ENCODE results near the gene LRMDA. TPM values are rescaled to one million over a fixed set of nuclear protein-coding genes. Genes with fewer than 3 reads are reported as not detected.

The LRMDA gene
- total RNA-seq, 1 donor from 2014 or later, result 5.2 TPM

GRCh38 chr10:76444034-76444800 is 1012.8 kb downstream of the LRMDA start:
- H4K20me1 ChIP-seq (ENCODE audit: low read depth), result no peaks in the 10 kb centered on the region
- Mint-ChIP-seq H3K27me3 (ENCODE audit: insufficient read depth, low read depth) (peaks cover 4% of the 10 kb centered on the region), H3K4me3 (no peak overlapping the region), H3K9me3 (peaks cover 5% of the 10 kb centered on the region), H3K4me1 (peaks cover 10% of the 10 kb centered on the region), H3K36me3 (no peaks in the 10 kb centered on the region), H3K27ac (no peak overlapping the region)
- DNase-seq (ENCODE audit: low spot score), result no peak
- no peaks in the 10 kb centered on the region for H3K4me1 ChIP-seq
- no peaks in the 10 kb centered on the region for H3K27me3 ChIP-seq
- no peak overlapping the region for H2AFZ ChIP-seq (replicated peaks)
- H3K36me3 ChIP-seq, result no peaks in the 10 kb centered on the region
- H3K9ac ChIP-seq, result no peak overlapping the region
- H3F3A ChIP-seq (ENCODE audit: low read depth), result no peaks in the 10 kb centered on the region
- no peaks in the 10 kb centered on the region for H3K9me3 ChIP-seq (ENCODE audit: low read depth)
- H3K4me3 ChIP-seq, result no peak overlapping the region
- H3K27ac ChIP-seq, result no peak overlapping the region
- no peak for TF ChIP-seq EZH2phosphoT487 (IDR thresholded peaks at IDR 0.05)
- TF ChIP-seq EZH2 (IDR thresholded peaks at IDR 0.05), result no peak
- H3K4me2 ChIP-seq, result no peak overlapping the region
- H3K79me2 ChIP-seq (ENCODE audit: low read depth), result no peaks in the 10 kb centered on the region

GRCh38 chr10:76447578-76447977 is 1016.2 kb downstream of the LRMDA start:
- Histone ChIP-seq H3K27me3 (no peaks in the 10 kb centered on the region), H3K4me1 (no peaks in the 10 kb centered on the region), H2AFZ (replicated peaks) (no peak overlapping the region), H3F3A (ENCODE audit: low read depth) (no peaks in the 10 kb centered on the region), H3K36me3 (no peaks in the 10 kb centered on the region), H3K4me2 (no peak overlapping the region), H3K27ac (no peak overlapping the region), H3K9ac (no peak overlapping the region), H3K4me3 (no peak overlapping the region), H3K9me3 (ENCODE audit: low read depth) (no peaks in the 10 kb centered on the region), H4K20me1 (ENCODE audit: low read depth) (no peaks in the 10 kb centered on the region), H3K79me2 (ENCODE audit: low read depth) (no peaks in the 10 kb centered on the region)
- TF ChIP-seq EZH2 (IDR thresholded peaks at IDR 0.05), result no peak
- TF ChIP-seq EZH2phosphoT487 (IDR thresholded peaks at IDR 0.05), result no peak
- TF ChIP-seq CTCF (IDR thresholded peaks at IDR 0.05), result no peak
- Mint-ChIP-seq H3K27me3 (ENCODE audit: insufficient read depth, low read depth) (peaks cover 2% of the 10 kb centered on the region), H3K4me1 (peaks cover 10% of the 10 kb centered on the region), H3K36me3 (no peaks in the 10 kb centered on the region), H3K9me3 (no peaks in the 10 kb centered on the region), H3K27ac (no peak overlapping the region), H3K4me3 (no peak overlapping the region)
- no peak for DNase-seq (ENCODE audit: low spot score)

- peaks cover 3% of the 10 kb centered on the region for H3K36me3 Mint-ChIP-seq
- Histone ChIP-seq H3K79me2 (ENCODE audit: low read depth) (no peaks in the 10 kb centered on the region), H3K9me3 (ENCODE audit: low read depth) (no peaks in the 10 kb centered on the region), H3F3A (ENCODE audit: low read depth) (no peaks in the 10 kb centered on the region), H3K27me3 (no peaks in the 10 kb centered on the region), H3K36me3 (no peaks in the 10 kb centered on the region), H2AFZ (replicated peaks) (no peak overlapping the region), H3K4me3 (no peak overlapping the region), H3K27ac (no peak overlapping the region), H3K9ac (no peak overlapping the region), H3K4me1 (no peaks in the 10 kb centered on the region), H4K20me1 (ENCODE audit: low read depth) (no peaks in the 10 kb centered on the region), H3K4me2 (no peak overlapping the region)
- H3K27me3 Mint-ChIP-seq (ENCODE audit: insufficient read depth, low read depth), result no peaks in the 10 kb centered on the region
- no peak for TF ChIP-seq EZH2 (IDR thresholded peaks at IDR 0.05)
- TF ChIP-seq CTCF (IDR thresholded peaks at IDR 0.05), result no peak
- no peak for TF ChIP-seq EZH2phosphoT487 (IDR thresholded peaks at IDR 0.05)
- peaks cover 3% of the 10 kb centered on the region for H3K9me3 Mint-ChIP-seq
- no peak for DNase-seq (ENCODE audit: low spot score)
- no peak overlapping the region for H3K4me3 Mint-ChIP-seq
- no peak overlapping the region for H3K27ac Mint-ChIP-seq
- H3K4me1 Mint-ChIP-seq, result peaks cover 4% of the 10 kb centered on the region
Measured at GRCh38 chr10:76451911-76452310, 1020.5 kb downstream of the LRMDA start.

GRCh38 chr10:76453332-76453731 is 1021.9 kb downstream of the LRMDA start:
- Histone ChIP-seq H3K9ac (no peak overlapping the region), H3K79me2 (ENCODE audit: low read depth) (no peaks in the 10 kb centered on the region), H3K9me3 (ENCODE audit: low read depth) (no peaks in the 10 kb centered on the region), H3K4me1 (no peaks in the 10 kb centered on the region), H4K20me1 (ENCODE audit: low read depth) (no peaks in the 10 kb centered on the region), H3K27me3 (no peaks in the 10 kb centered on the region), H3K36me3 (no peaks in the 10 kb centered on the region), H3K4me3 (no peak overlapping the region), H2AFZ (replicated peaks) (no peak overlapping the region), H3K4me2 (no peak overlapping the region), H3F3A (ENCODE audit: low read depth) (no peaks in the 10 kb centered on the region), H3K27ac (no peak overlapping the region)
- Mint-ChIP-seq H3K27me3 (ENCODE audit: insufficient read depth, low read depth) (no peaks in the 10 kb centered on the region), H3K27ac (no peak overlapping the region), H3K4me1 (peaks cover under 1% of the 10 kb centered on the region), H3K4me3 (no peak overlapping the region), H3K36me3 (peaks cover 3% of the 10 kb centered on the region), H3K9me3 (peaks cover 9% of the 10 kb centered on the region)
- TF ChIP-seq EZH2 (IDR thresholded peaks at IDR 0.05) (no peak), CTCF (IDR thresholded peaks at IDR 0.05) (no peak), EZH2phosphoT487 (IDR thresholded peaks at IDR 0.05) (no peak)
- DNase-seq (ENCODE audit: low spot score), result no peak

All from neural progenitor cell (in vitro differentiated cells).